ENCODE data around the gene CYTL1.

GRCh38 chr4:5018096-5018495, 1.2 kb downstream of the CYTL1 start:
- TF ChIP-seq CTCF (IDR thresholded peaks at IDR 0.05) (no peak), POLR2A (IDR thresholded peaks at IDR 0.05) (no peak), POLR2AphosphoS5 (IDR thresholded peaks at IDR 0.05; ENCODE audit: insufficient read depth in 1 of 2, low read depth in 1 of 2) (no peak)

Measured in vagina (tissue), 2 donors.